Choroid plexus epithelial cell (primary cell): ENCODE results near the gene MS4A6E.

Experiments
- DNase-seq: peaks from one replicate; pipeline ENCODE4 v3.0.0-alpha.2; 2010; ENCODE audit warnings: low read depth
- H3K4me3 ChIP-seq: 2 replicates; pipeline ENCODE4 v1.5.1; 2011; ENCODE audit warnings: low read depth, mild to moderate bottlenecking, control low read depth, low read length, moderate library complexity
- CTCF ChIP-seq: conservative IDR thresholded peaks from 2 replicates; pipeline ENCODE4 v1.5.1; 2011; ENCODE audit warnings: low read depth, mild to moderate bottlenecking, control low read depth, inconsistent platforms, low read length, moderate library complexity

MS4A6E gene

GRCh38 chr11:60347084-60347797 is 20.2 kb downstream of the MS4A6E start:
- DNase-seq: no peak
- H3K4me3 ChIP-seq: no peak overlapping the region
- no peak for TF ChIP-seq CTCF

- no peak for DNase-seq
- no peak for TF ChIP-seq CTCF
- H3K4me3 ChIP-seq: no peak overlapping the region
Observed at GRCh38 chr11:60348116-60348515, 21.1 kb downstream of the MS4A6E start.

- no peak for TF ChIP-seq CTCF
- no peak for DNase-seq
- no peak overlapping the region for H3K4me3 ChIP-seq
Observed at GRCh38 chr11:60349990-60350389, 22.9 kb downstream of the MS4A6E start.

- H3K4me3 ChIP-seq: no peak overlapping the region
- TF ChIP-seq CTCF: no peak
- no peak for DNase-seq
Observed at GRCh38 chr11:60357771-60358170, 30.7 kb downstream of the MS4A6E start.

GRCh38 chr11:60360621-60361020 is 33.6 kb downstream of the MS4A6E start:
- no peak for TF ChIP-seq CTCF
- H3K4me3 ChIP-seq: no peak overlapping the region
- DNase-seq: no peak

GRCh38 chr11:60362241-60362640 is 35.2 kb downstream of the MS4A6E start:
- no peak for TF ChIP-seq CTCF
- DNase-seq: no peak
- no peak overlapping the region for H3K4me3 ChIP-seq
